Fibroblast of skin of left quadriceps (primary cell): ENCODE measurements around the gene DNPH1.

Source experiments
- DNase-seq, 2 experiments: peaks; one replicate each; pipeline ENCODE4 v3.0.0-alpha.2; 2013; ENCODE audit warnings: low read depth in 2 of 2

DNPH1 gene, protein sequence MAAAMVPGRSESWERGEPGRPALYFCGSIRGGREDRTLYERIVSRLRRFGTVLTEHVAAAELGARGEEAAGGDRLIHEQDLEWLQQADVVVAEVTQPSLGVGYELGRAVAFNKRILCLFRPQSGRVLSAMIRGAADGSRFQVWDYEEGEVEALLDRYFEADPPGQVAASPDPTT

DNA sequence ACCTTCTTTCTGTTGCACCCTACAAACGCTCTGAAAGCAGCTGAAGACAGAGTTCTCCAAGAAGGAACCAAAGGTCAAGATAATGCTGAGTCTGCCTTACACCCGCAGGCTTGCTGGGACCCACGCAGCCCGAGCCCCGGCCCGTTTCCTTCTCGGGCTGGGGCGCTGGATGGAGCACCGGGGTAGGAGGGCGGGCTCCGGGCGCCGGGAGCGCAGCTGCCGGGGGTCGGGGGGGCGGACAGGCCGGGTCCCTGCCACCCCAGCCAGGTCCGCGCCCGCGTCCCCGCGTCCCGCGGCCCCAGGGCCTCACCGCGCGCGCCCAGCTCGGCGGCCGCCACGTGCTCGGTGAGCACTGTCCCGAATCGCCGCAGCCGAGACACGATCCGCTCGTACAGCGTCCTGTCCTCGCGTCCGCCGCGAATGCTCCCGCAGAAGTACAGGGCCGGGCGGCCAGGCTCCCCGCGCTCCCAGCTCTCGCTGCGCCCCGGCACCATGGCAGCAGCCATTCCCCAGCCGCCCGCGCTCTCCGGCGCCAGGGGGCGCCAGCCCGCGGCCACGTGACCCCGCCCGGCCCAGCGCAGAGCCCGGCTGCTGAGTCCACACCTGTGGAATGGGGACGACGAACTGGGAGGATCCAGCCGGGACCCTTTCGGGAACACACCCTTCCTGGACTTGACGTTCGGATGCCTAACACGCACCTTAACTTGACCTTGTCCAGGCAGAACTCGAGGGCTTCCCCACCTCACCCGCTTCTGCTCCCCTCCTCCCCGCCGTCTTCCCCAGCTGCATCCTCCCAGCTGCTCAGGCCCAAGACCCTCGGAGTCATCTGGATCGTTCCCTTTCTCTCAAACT, at the start of gene DNPH1:
TSS of gene DNPH1 (minus strand) at position 531 of the 852 bp plus-strand sequence. CDS start at position 506, 25 bp downstream.
- DNase-seq = peak; percentile 26 to 27

- DNase-seq = no peak
Observed at GRCh38 chr6:43278524-43279078, 49.3 kb upstream of the DNPH1 start.

GRCh38 chr6:43277643-43278523, 48.6 kb upstream of the DNPH1 start:
- DNase-seq = no peak

- no peak for DNase-seq
Observed at GRCh38 chr6:43277306-43277642, 48.0 kb upstream of the DNPH1 start.

DNA sequence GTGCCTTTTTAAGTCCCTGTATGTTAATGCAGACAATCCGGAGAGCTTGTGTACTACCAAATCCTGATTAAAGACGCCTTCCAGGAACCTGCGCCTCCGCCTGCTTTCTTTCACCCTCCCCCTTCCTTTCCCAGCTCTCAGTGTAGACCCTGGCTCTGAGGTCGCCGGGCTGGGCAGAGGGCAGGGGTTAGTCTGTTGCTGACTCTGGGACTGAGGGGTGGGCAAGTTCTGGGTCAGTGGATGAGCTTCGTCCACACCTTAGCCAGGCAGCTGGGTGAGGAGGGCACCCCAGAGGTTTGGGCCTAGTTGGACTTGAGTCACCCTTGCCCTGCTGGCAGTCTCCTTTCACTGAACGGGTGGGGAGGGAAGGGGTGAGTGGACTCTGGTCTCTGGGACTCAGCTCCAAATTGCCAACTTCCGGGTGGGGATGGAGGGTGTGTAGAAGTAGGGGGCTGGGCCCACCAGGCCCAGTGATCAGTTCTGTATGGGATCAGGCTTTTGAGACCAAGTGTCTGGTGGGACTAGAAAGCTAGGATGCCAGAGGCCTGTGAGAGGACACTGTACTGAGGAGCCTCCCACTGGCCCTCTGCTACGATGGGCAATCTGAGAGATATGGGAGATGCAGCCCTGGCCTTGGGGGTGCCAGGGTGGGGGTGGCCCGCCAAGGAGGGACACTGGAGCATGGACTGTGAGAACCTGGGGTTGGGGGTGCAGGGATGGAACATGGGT, 47.5 kb upstream of the DNPH1 start:
- DNase-seq = no peak

- no peak for DNase-seq
Observed at GRCh38 chr6:43275801-43276576, 46.7 kb upstream of the DNPH1 start.

- DNase-seq = no peak
Observed at GRCh38 chr6:43274916-43275597, 45.8 kb upstream of the DNPH1 start.

GRCh38 chr6:43274127-43274915, 45.0 kb upstream of the DNPH1 start:
- no peak for DNase-seq

DNA sequence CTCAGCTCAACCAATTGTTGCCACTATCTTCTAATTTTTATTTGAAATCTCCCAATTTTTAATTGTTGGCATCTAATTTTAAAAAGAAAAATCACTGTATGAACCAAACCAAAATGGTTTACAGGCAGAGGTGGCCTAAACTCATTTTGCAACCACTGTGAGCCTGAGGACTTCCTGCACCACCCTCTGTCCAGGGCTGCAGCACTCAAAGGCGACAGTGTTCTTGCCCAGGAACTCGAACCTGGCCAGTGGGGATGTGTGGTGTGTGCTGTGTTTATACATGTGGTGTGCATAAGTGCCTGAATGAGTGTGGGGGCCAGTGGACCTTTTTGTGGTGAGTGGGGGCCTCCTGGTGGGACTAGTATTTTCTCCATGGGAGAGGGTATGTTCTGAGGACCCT, 44.4 kb upstream of the DNPH1 start:
- DNase-seq = no peak

DNA sequence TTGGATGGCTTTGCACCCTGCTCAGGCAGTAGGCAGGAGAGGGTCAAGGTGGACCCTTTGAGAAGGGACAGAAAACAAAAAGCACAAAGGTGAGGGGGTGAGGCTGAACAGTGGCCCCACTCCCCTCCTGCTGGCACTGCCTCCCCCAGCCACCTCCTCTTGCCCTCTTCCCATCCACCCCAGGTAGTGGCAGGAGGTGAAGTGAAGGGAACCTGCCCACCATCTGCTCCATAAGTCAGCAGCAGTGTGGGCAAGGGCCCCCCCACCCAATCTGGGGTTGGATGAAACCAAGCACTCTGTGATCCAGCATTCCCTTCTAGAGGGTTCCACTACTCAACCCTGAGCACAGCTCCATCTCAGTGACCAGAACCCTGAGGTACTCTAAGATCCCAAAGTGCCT, 42.7 kb upstream of the DNPH1 start:
- DNase-seq = no peak

GRCh38 chr6:43271103-43271815, 42.0 kb upstream of the DNPH1 start:
- DNase-seq = no peak

- no peak for DNase-seq
Observed at GRCh38 chr6:43269273-43270007, 40.2 kb upstream of the DNPH1 start.

DNA sequence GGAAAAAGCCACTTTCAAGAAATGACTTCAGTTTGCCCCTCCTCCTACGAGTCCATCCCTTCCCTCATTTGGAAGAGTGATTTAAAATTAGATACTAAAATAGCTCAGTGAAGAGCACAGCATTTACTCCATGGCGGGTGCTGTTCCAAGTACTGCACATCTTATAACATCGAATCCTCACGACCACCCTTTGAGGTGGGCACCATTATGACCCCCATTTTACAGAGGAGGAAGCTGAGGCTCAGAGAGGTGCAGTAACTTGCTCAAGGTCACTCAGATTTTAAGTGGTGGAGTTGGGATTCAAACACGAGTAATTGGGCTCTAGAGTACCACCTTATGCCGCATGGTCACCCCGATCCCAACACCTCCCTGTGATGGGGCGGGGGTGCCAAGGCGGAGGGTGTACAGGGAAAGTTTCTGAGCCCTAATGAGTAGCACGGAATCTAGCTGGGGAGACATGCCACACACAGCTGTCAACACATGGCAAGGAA, 39.5 kb upstream of the DNPH1 start:
- DNase-seq = no peak

- no peak for DNase-seq
Observed at GRCh38 chr6:43268355-43268700, 39.0 kb upstream of the DNPH1 start.

- DNase-seq = no peak
Observed at GRCh38 chr6:43267619-43268354, 38.5 kb upstream of the DNPH1 start.

DNA sequence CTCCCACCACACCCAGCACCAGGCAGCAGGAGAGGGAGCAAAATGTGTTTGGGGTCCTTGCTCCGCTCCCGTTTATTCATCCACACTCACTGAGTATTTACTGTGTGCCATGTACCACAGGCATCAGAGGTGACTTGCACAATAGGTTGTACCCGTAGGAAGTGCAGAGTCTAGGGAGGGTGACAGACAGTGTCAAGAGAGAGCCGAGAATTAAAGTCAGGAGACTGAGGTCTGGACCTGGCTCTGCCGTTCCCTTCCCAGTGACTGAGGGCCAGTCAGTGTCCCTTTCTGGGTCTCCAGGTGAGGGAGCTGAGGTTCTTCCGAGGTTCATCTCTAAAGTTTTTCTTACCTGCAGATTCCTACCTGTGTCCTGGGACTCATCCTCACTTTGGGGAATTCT, 36.3 kb upstream of the DNPH1 start:
- no peak for DNase-seq

DNA sequence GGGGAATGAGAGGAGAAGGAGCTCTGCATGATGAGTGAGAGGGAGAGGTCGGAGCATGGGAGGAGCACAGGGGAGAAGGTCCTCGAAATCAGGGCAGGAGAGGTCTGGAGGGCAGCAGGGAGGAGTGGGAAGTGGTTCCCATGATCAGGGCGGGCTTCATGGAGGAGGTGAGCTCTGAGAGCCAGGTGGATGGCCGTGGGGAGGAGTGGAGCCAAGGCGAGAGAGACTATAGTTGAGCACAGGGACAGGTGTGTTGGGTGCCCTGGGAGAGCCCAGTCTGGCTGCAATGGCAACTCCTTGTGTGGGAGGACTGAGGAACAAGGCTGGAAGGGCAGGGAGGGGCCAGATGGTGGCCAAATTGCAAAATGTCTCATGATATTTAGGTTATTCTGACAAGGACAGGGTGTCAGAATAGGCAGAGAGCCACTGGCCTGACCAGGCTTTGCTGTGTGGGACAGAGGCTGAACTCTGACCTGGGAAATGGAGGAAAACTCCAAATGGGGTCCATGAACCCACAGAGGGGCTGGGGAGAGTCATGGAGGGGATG, 35.4 kb upstream of the DNPH1 start:
- no peak for DNase-seq
